Endometrium (tissue), 2 donors: Measurements from ENCODE around the gene GOLM1.
"Not testable (repeated sequence)": the region's sequence is repeated elsewhere in the genome, so short reads cannot be mapped to it uniquely, and the experiment has no call there.

Source experiments
- FAIRE-seq: peaks from 2 replicates; lab custom pipeline; 2012; peaks lifted over from hg19 to GRCh38; lab: Jason Lieb, UNC
- donor health status: control.
- donor health status: control.

Gene GOLM1

GRCh38 chr9:86098824-86099700 lies at the start of gene GOLM1:
TSS of gene GOLM1 (minus strand) at chr9:86099558. CDS start at chr9:86079320, 20,238 bp downstream.
- no peak for FAIRE-seq

- not testable (repeated sequence) for FAIRE-seq
These were observed 47.3 kb upstream of the GOLM1 start for GRCh38 chr9:86146671-86147070.

- FAIRE-seq: not testable (repeated sequence)
These were observed 46.6 kb upstream of the GOLM1 start for GRCh38 chr9:86145960-86146359.

- FAIRE-seq: no peak
These were observed 43.6 kb upstream of the GOLM1 start for GRCh38 chr9:86142973-86143372.

GRCh38 chr9:86141843-86142242 lies 42.5 kb upstream of the GOLM1 start:
- FAIRE-seq: no peak

GRCh38 chr9:86135371-86135770 lies 36.0 kb upstream of the GOLM1 start:
- no peak for FAIRE-seq

GRCh38 chr9:86134361-86134760 lies 35.0 kb upstream of the GOLM1 start:
- FAIRE-seq: no peak

GRCh38 chr9:86128235-86128822 lies 29.0 kb upstream of the GOLM1 start:
- FAIRE-seq: no peak

- no peak for FAIRE-seq
These were observed 27.9 kb upstream of the GOLM1 start for GRCh38 chr9:86126998-86127972.

GRCh38 chr9:86122311-86122710 lies 23.0 kb upstream of the GOLM1 start:
- no peak for FAIRE-seq

- FAIRE-seq: no peak
These were observed 20.1 kb upstream of the GOLM1 start for GRCh38 chr9:86119457-86119856.

GRCh38 chr9:86116425-86116824 lies 17.1 kb upstream of the GOLM1 start:
- no peak for FAIRE-seq

GRCh38 chr9:86115886-86116285 lies 16.5 kb upstream of the GOLM1 start:
- no peak for FAIRE-seq

- no peak for FAIRE-seq
These were observed 12.7 kb upstream of the GOLM1 start for GRCh38 chr9:86112057-86112456.

- no peak for FAIRE-seq
These were observed 3.3 kb upstream of the GOLM1 start for GRCh38 chr9:86102626-86103025.

- no peak for FAIRE-seq
These were observed 475 bp upstream of the GOLM1 start for GRCh38 chr9:86099701-86100364.

GRCh38 chr9:86097510-86098224 lies 1.7 kb downstream of the GOLM1 start:
- FAIRE-seq: no peak

- no peak for FAIRE-seq
These were observed 3.0 kb downstream of the GOLM1 start for GRCh38 chr9:86096386-86096785.

- FAIRE-seq: no peak
These were observed 5.4 kb downstream of the GOLM1 start for GRCh38 chr9:86093788-86094555.

- no peak for FAIRE-seq
These were observed 7.9 kb downstream of the GOLM1 start for GRCh38 chr9:86091477-86091876.
